HG02610 (cell line): Measurements from ENCODE around the gene RPS6KB2.

Experiments used
- ATAC-seq: cut with Tn5 transposase; IDR thresholded peaks from one replicate; pipeline ENCODE4 v1.9.1; 2021; ENCODE audit warnings: mild to moderate bottlenecking, moderate library complexity; ENCODE audit not compliant: unreplicated experiment

The RPS6KB2 gene

GRCh38 chr11:67441098-67441563, 12.8 kb downstream of the RPS6KB2 start:
- no peak for ATAC-seq

DNA sequence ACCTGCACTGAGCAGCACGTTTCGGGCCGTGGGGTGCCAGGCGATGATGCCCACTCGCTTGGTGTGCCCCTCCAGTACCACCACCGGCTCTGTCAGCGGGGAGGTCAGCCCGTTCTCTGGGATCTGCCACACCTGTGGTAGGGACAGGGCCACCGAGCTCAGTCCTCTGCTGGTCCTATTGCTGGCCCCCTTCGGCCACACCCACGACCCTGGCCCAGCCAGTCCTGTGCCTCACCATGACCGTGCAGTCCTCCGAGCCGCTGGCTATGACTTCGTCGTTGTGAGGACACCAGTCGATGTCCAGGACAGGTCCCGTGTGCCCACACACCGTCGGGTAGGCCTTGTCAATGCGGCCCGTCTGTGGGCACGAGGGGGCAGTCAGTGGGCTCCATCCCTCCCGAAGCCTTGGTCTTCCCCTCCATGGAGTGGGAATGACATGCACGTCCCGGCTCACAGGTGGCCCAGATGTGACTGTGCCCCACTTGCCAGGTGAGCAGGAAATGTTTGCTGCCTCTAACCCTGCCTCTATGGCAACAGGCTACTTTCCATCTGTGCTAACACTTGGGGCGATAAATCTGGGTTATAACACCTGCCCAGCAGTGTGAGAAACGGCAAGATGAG, 13.5 kb downstream of the RPS6KB2 start:
- ATAC-seq: no peak

DNA sequence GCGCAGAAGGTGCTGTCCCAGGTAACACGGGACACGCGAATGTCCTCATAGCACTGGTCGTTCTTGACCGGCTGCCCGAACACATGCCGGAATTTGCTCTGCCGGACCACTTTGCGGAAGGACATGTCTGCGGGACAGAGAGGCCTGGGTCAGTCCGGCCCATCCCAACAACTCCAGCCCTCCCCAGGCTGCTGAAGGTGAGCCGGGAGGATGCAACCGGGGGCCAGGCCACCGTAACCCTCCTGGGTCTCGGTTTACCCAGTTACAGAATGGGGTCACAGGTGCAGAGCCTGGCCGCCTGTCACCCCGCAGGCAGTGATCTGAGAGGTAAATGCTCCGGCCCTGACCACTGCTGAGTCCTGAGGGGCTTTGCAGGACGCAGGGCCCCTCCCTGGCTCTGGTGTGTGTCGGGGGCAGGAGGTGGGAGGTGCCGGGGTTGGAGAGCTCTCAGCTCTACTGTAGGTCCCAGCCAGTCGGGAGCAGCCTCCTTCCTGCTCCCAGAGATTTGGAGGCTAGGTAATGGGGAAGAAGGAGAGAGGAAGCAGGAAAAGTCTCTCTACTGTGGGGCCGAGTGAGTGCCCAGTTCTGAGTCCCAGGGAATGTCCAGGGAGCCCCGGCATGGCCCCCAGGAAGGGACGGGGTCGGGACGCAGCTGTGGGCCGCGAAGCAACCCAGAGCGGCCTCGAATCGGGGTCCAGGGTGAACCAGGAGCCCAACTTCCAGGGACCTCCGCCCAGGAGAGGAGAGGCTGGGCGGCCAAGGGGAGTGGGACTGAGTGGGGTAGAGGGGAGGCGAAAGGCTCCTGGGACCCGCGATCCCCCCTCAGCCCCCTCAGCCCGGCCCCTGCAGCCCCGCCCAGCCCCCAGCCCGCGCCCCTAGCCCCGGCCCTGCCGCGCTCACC, 14.5 kb downstream of the RPS6KB2 start:
- ATAC-seq: no peak

- no peak for ATAC-seq
Observed at GRCh38 chr11:67445515-67445914, 17.2 kb downstream of the RPS6KB2 start.

DNA sequence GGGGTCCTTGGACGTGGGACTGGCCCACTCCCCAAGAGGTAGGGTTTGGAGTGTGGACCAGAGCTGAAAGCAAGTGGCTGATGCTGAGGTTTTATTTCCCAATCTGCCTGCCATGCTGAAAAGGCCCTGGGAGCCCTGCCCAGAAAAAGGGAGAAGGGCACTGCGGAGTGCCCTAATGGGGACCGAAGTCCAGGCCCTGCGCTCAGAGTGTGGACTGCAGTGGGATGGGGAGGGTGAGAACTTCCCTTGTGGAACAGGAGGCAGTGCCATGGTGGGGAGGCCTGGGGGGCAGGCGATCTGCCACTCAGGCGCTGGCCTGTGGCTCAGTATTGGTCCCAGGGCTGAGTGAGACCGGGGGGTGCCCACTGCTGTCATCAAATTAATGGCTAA, 19.9 kb downstream of the RPS6KB2 start:
- no peak for ATAC-seq

GRCh38 chr11:67449116-67449844, 21.0 kb downstream of the RPS6KB2 start:
- no peak for ATAC-seq

GRCh38 chr11:67450796-67451657, 22.7 kb downstream of the RPS6KB2 start:
- no peak for ATAC-seq

DNA sequence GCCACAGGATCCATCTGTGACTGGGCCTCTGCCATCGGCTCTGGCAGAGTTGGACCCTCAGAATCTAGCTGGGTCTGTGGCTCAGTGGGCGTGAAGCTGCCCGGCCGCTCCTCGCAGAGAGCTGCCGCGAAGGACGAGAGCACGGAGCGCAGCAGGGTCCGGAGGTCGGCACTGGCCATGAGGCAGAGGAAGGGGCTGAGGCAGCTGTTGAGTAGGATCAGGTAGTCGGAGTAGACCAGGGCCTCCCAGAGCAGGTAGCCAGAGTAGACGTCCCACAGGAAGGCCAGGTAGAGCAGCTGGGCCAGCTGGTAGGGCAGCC, 23.3 kb downstream of the RPS6KB2 start:
- ATAC-seq: no peak

DNA sequence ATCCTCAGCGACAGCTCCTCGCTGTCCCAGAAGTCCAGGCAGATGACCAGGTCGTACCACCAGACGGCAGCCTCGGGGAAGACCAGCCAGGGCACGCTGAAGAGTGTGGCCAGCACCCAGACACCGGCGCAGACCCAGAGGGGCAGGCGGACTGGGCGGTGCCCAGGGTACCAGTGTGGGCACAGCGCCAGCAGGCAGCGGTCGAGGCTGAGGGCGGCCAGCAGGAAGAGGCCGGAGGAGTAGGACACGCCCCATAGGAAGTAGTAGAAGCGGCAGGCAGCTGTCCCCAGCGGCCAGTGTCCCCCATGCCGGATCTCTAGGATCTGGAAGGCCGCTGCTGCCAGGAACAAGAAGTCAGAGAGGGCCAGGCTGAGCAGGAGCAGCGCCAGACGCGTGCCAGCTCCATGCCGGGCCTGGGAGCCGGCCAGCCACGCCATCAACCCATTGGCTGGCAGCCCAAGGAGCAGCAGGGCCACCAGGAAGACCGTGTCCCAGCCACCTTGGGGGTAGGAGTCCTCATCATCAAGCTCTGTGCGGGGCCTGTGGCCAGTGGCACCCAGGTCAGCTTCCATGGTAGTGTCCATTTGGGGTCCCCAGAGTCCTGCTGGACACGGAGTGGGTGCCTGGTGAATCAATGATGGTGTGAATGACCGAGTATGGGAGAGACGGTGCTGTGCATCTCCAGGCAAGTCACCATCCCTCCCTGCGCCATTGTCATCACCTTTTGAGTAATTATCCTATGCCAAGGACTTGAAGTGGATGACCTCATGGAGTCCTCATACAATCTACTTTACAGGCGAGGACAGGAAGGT, 24.1 kb downstream of the RPS6KB2 start, which contains the start of gene GPR152:
GPR152 (minus strand) TSS at position 589 of the 812 bp plus-strand sequence; CDS start at position 584, 5 bp downstream.
- no peak for ATAC-seq

DNA sequence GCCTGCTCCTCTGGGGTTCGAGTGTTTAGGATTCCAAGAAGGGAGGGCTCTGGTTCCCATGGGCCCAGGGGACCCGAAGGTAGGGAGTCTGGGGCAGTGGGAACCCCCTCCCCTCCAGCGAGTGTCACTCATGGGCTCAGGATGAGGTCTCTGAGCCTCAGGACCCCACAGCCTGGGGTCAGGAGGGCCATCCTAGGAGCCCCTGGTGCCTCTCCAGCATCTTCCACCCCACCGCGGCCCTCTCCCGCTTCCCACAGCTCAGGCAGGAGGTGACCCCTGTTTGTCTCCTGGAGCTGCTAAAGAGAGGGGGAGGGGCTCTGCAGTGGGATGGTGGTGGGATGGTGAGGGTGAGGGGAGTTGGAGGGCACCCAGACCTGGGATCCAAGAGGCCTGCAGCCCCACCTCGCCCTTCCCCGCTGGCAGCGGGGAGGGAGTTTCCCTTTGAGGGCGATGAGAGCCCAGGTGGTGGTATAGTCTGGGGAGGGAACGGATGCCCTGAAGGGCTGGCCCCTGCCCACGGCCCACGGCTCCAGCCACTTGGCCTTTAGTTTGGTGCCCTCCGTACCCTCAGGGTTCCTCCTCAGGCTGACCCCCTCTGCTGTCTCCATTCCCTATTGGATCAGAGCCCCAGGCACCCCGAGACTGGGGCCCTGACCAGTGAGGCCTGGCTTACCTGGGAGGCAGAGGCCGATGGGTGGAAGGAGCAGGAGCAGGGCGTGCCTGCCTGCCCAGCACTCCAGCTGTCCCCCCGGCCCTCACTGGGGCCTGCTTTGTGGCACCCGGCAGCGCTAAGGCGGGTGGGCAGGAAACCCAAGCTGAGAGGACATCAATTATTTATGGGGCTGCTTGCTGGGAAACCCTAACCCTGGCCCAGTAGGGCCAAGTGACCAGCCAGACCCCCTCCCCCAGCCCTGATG, 25.8 kb downstream of the RPS6KB2 start:
- no peak for ATAC-seq

GRCh38 chr11:67455054-67455453, 26.8 kb downstream of the RPS6KB2 start, which contains the start of gene CABP4:
TSS of gene CABP4 (plus strand) at chr11:67455354. CDS start at chr11:67455424, 70 bp downstream.
- no peak for ATAC-seq

GRCh38 chr11:67456068-67456705, 27.9 kb downstream of the RPS6KB2 start:
- no peak for ATAC-seq

DNA sequence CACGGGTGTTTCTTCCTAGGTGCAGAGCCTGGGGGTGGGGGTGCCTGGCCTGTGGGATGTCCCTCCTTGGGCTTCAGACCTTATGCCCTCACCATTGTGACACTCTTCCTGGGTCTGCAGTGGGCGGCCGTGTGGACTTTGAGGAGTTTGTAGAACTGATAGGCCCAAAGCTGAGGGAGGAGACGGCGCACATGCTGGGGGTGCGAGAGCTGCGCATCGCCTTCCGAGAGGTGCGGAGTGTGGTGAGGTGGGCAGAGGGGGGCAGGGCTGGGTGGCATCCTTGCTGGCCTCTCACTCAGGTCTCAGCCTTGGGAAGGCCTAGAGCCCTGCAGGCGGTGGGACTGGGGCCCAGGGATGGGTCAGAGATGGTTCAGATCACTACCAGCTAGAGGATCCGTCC, 29.2 kb downstream of the RPS6KB2 start:
- no peak for ATAC-seq

DNA sequence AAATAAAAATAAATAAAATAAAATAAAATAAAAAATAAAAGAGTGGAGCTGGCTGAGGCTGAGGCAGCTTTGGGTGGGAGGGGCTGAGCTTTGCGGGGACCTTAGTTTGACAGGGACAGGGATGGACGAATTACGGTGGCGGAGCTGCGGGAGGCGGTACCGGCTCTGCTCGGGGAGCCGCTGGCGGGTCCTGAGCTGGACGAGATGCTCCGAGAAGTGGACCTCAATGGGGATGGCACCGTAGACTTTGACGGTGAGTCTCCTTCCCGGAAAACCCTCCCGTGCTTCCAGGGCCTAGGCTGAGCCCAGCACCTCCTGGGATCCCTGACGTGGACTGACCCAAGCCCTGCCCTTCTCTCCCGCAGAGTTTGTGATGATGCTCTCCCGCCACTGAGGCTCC, 30.0 kb downstream of the RPS6KB2 start:
- no peak for ATAC-seq

DNA sequence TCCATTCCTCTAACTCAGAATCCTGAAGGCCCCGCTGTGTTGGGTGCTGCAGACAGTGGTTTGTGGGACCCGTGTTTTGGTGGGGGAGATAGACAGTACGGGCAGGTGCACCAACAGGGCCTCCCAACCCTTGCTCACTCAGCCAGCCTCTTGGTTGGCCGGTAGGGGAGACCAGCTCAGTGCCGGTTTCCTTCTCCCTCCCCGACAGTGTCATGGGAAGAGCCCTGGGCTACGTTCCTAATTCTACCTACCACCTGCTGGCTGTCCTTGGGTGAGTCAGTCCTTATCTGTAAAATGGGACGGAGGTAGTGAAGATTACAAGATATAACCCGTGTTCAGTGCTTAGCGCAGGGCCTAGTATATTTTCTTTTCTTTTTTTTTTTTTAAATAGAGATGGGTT, 34.9 kb downstream of the RPS6KB2 start:
- no peak for ATAC-seq

DNA sequence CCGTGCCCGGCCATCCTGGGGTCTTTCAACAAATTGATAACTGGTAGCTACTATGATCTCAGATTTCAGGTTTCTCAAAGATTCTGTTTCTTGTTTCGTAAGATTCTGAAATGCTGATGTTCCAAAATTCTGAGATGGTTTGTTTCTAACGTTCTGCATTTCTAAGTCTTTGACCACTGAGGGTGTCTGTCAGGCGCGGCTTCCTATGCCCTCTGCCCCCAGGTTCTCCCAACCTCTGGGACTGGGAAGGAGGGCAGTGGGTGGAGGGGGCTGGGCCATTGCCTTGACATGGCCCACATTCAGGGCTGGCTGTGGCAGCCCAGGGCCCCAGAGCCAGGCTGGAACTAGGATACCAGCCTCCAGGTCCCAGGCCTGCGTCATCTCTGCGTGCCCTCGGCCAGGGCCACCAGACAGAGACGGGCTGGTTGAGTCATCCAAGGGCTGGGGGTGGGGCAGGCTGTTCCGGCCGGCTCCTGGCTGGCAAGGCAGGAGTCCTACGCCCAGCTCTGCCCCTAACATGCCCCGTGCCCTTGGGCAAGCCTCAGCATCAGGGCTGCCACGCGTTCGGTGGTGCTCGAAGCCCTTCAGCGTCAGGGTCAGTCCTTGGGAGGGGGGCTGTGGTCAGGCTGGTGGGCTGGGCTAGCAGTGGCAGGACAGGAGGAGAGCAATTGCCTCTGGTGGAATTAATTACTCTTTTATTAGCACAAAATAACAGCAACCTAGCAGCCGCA, 35.6 kb downstream of the RPS6KB2 start:
- ATAC-seq: no peak

DNA sequence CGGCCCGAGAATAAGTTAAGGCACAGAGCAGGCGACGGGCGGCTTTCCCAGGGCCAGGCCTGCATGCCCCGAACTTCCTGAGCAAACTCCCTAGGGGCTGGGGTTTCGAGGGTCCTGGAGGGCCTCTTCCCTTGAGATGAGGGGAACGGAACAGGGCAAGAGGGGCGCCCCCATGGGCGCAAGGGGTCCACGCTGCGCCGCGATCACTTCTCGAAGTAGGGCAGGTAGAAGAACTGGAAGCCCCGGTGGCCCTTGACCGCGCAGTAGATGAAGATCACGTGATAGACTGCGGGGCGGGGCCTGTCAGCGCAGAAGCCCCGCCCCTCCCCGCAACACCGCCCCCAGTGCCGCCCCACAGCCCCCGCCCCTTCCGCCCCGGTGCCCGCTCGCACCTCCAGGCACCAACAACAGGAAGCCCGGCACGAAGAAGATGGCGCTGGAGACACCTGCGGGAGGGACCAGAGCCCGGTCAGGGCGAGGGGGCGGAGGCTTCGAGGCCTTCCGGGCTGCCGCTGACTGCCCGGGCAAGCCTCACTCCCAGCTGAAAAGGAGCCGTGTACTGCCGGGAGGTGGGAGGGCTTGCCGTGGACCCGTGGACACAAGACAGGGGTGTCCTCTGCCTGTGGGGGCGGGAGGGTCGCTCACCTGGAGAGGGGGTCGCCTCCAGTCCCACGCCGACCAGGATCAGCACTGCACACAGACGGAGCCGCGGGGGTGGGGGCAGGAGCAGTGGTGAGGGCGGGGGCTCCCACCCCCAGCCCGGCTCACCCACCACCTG, 36.3 kb downstream of the RPS6KB2 start:
- ATAC-seq: peak; percentile 61
